Stimulated activated naive B cell treated with anti-CD40 and anti-IgM and Interleukin-4, amounts not matched to agents 10 μg/mL and 1 μg/mL and 100 μg/mL, for 72 hours (primary cell): ENCODE results near the gene FHIT.

ENCODE experiments used
- ATAC-seq, 2 donors: fragments of 150-1000 bp; cut with Tn5 transposase; replicated peaks; 2 replicates each; pipeline ENCODE4 v1.10.0; 2021; ENCODE audit warnings: moderate library complexity in 1 of 2
- DNase-seq: peaks from one replicate; pipeline ENCODE4 v3.0.0; 2021
- H3K27ac Mint-ChIP-seq: one replicate; pipeline ENCODE4 v1.8.0; 2022; ENCODE audit warnings: mild to moderate bottlenecking, mixed read lengths
- H3K27me3 Mint-ChIP-seq, 2 donors: one replicate each; pipeline ENCODE4 v1.8.0; 2022; ENCODE audit warnings: mixed read lengths in 2 of 2
- H3K36me3 Mint-ChIP-seq, 2 donors: one replicate each; pipeline ENCODE4 v1.8.0; 2022; ENCODE audit warnings: mixed read lengths in 2 of 2, mild to moderate bottlenecking in 1 of 2
- H3K4me1 Mint-ChIP-seq, 2 donors: one replicate each; pipeline ENCODE4 v1.8.0; 2022; ENCODE audit warnings: mixed read lengths in 2 of 2, mild to moderate bottlenecking in 1 of 2
- H3K4me3 Mint-ChIP-seq, 2 donors: one replicate each; pipeline ENCODE4 v1.8.0; 2022; ENCODE audit warnings: mild to moderate bottlenecking in 2 of 2, mixed read lengths in 2 of 2, moderate library complexity in 1 of 2
- H3K9me3 Mint-ChIP-seq, 2 donors: one replicate each; pipeline ENCODE4 v1.8.0; 2022; ENCODE audit warnings: mixed read lengths in 2 of 2, mild to moderate bottlenecking in 1 of 2

The FHIT gene

DNA sequence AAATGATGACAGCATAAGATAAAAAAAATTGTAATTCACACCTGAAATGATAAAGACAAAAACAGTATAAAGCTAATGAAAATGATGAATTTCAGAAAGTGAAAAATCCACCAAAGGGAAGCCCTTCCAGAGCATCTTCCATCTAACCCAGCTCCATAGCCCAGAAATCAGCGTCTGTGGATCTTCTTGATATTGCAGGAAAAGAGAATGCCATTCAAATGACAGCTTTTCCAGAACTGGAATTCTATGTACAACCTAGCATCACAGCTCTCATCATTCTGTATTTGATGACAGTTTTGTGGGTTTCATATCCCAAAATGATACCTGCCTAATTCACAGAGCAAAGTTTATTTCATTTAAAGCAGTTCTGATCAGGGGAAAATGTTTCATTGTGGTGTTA is 267.3 kb downstream of the FHIT start:
- H3K27ac Mint-ChIP-seq: no peak overlapping the region
- H3K36me3 Mint-ChIP-seq: peaks cover 7% of the 10 kb centered on the region in 2 donors
- H3K4me3 Mint-ChIP-seq: no peak overlapping the region
- DNase-seq (no peak), ATAC-seq (no peak)
- peaks cover 4 to 6% of the 10 kb centered on the region in 2 donors for H3K9me3 Mint-ChIP-seq
- peaks cover 0 to 7% of the 10 kb centered on the region in 2 donors for H3K4me1 Mint-ChIP-seq
- H3K27me3 Mint-ChIP-seq: no peaks in the 10 kb centered on the region

DNA sequence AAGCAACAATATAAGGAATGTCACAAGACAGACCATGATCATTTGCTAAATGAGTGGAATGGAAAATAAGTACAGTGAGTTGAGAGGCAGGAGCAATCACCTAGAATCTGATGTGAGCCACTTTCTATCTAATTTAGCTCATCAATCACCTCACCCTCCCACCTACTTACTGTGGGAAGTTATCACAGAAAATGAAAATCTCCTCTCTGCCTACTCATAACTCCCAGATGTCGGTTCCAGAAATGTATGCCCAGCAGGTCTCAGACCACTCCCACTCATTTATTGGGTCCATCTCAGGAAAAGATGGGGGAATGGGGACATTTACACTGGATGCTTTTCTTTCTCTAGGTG is 270.9 kb downstream of the FHIT start:
- Mint-ChIP-seq H3K4me3 (no peak overlapping the region), H3K27ac (no peak overlapping the region), H3K27me3 (no peaks in the 10 kb centered on the region), H3K9me3 (peaks cover 0 to 3% of the 10 kb centered on the region in 2 donors), H3K36me3 (peaks cover 8 to 13% of the 10 kb centered on the region in 2 donors), H3K4me1 (peaks cover 0 to 7% of the 10 kb centered on the region in 2 donors)
- ATAC-seq (no peak), DNase-seq (no peak)

DNA sequence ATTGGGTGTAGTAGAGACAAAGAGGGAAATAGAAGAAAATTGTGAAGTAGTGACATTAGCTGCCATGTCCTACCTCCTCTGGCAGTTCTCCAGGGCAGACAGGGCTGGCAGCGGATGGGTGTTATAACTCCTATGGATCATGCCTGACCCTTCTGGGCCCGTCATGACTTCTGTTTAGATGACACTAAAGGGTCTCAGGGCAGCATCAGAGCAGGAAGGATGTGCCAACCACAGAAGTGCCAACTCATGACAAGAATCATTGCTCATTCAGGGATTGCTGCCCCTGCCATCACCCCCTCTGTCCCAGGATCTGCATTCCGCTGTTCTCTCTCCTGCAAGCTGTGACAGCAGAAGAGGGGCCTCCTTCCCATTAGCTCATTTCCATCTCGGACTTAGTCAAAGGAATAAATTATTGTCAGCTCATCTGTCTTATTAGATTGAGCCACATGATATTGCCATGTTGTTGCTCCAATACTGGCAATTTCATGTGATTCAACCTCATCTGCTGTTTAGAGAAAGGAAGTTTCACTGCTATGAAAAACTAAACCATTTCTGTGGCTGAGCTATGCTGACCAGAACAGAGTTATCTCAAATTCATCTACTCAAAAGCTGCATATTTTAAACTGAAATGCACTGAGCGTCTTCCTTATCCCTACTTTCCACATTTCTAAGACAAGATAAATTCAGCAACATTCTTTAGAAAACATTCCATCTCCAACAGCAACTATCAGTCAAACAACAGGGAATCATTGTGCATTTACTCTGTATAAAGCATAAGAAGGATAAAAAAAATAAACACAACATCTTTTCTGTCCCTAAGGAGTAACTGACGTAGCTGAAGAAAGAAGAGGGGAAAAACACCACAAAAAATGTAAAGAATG is 271.6 kb downstream of the FHIT start:
- no peak overlapping the region for H3K4me3 Mint-ChIP-seq
- peaks cover 0 to 7% of the 10 kb centered on the region in 2 donors for H3K4me1 Mint-ChIP-seq
- H3K27me3 Mint-ChIP-seq: no peaks in the 10 kb centered on the region

DNA sequence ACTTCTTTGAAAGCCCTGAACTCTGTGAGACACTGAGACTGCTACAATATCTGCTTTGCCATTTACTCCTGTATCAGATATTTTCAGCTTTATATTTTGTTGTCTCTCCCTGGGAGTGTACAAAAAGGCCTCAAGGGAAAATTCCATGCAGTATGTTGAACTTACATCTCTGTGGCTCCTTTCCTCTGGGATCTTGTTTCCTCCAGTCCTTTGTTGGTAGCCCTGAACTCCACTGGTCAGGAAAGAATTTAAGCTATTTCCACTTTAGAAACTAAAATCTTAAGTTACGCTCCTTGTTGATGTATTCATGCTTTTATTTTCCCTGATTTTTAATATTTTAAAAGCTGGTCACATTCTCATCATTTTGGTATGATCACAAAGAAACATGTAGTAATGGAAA is 277.9 kb downstream of the FHIT start:
- peaks cover 16 to 19% of the 10 kb centered on the region in 2 donors for H3K36me3 Mint-ChIP-seq
- no peak for DNase-seq
- ATAC-seq: no peak
- H3K4me3 Mint-ChIP-seq: no peak overlapping the region
- no peaks in the 10 kb centered on the region for H3K27me3 Mint-ChIP-seq
- no peak overlapping the region for H3K27ac Mint-ChIP-seq
- H3K9me3 Mint-ChIP-seq: peaks cover 10 to 12% of the 10 kb centered on the region in 2 donors
- H3K4me1 Mint-ChIP-seq: no peaks in the 10 kb centered on the region

More for the DNA sequence above, 271.6 kb downstream of the FHIT start:
- H3K9me3 Mint-ChIP-seq: peaks cover 1 to 3% of the 10 kb centered on the region in 2 donors
- H3K27ac Mint-ChIP-seq: no peak overlapping the region
- DNase-seq (no peak), ATAC-seq (no peak)
- H3K36me3 Mint-ChIP-seq: peaks cover 4 to 13% of the 10 kb centered on the region in 2 donors

DNA sequence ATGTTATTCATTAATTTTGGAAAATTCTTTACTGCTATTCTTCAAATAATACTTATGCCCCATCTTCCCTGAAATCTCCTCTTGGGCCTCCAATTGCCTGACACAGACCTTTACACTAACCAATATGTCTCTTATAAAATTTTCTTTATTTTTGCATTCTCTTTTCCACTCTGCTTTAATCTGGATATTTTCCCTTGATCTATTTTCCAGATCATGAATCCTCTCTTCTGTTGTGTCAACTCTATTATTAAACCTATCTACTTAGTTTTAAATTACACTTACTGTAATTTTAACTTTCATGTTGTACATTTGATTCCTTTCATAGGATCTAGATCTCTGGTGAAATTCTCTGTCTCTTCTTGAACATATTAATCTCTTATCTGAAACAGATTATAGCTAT is 278.7 kb downstream of the FHIT start:
- H3K36me3 Mint-ChIP-seq: peaks cover 14% of the 10 kb centered on the region in 2 donors
- ATAC-seq (no peak), DNase-seq (no peak)
- H3K9me3 Mint-ChIP-seq: peaks cover 10 to 12% of the 10 kb centered on the region in 2 donors
- no peak overlapping the region for H3K4me3 Mint-ChIP-seq
- H3K27ac Mint-ChIP-seq: no peak overlapping the region
- H3K4me1 Mint-ChIP-seq: no peaks in the 10 kb centered on the region
- no peaks in the 10 kb centered on the region for H3K27me3 Mint-ChIP-seq

DNA sequence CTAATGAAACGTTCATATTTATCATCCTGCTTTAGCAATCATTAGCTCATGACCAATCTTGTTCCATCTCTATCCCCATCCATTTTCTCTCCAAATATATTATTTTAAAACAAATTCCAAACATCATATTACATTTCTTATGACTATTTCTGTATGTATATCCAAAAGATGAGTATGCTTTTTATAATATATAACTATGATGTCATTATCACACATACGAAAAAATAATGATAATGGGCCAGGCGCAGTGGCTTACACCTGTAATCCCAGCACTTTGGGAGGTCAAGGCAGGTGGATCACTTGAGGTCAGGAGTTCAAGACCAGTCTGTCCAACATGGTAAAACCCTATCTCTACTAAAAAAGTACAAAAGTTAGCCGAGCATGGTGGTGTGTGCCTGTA is 280.4 kb downstream of the FHIT start:
- Mint-ChIP-seq H3K4me3 (no peak overlapping the region), H3K27me3 (no peaks in the 10 kb centered on the region), H3K4me1 (no peaks in the 10 kb centered on the region), H3K9me3 (peaks cover 8 to 10% of the 10 kb centered on the region in 2 donors), H3K36me3 (peaks cover 11 to 14% of the 10 kb centered on the region in 2 donors), H3K27ac (no peak overlapping the region)
- ATAC-seq: no peak
- DNase-seq: no peak

DNA sequence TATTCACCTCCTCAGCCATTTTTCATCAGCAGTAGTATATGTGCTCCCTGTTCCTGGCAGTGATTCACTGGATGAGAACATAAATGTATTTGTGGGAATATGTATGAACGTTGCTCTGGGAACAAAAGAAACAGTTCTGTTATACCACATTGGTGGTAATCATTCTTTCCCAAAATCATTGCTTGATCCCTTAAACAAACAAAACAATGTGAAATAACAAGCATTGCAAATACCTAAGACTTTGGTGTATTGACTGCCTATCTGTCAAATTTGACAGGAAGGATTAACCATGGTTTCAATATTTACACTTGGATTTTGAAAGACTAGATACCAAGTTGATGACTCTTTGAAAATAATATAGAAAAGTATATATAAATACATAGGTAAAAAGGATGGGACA is 284.1 kb downstream of the FHIT start:
- no peak overlapping the region for H3K4me3 Mint-ChIP-seq
- H3K27me3 Mint-ChIP-seq: no peaks in the 10 kb centered on the region
- no peak for DNase-seq
- H3K27ac Mint-ChIP-seq: no peak overlapping the region
- no peaks in the 10 kb centered on the region for H3K4me1 Mint-ChIP-seq
- no peak for ATAC-seq
- peaks cover 2 to 6% of the 10 kb centered on the region in 2 donors for H3K36me3 Mint-ChIP-seq
- H3K9me3 Mint-ChIP-seq: peaks cover 8 to 22% of the 10 kb centered on the region in 2 donors

DNA sequence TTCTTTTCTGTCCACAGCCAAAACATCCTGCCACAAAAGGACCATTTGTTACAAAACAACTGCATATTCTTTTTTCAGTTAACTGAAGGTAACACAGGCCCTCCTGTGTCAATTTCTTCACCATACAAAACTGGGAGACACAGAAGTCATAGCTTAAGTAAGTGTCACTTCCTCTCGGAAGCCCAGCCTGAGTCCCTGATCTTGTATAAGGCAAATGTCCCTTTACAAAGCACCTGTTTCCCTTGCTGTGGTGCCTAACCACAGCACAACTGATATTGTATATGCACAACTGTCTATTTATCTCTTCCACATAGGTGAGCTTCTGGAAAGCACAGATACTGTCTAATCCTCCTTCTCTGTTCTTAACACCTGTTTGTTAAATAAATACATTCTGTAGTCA is 293.7 kb downstream of the FHIT start:
- ATAC-seq: no peak
- Mint-ChIP-seq H3K36me3 (peaks cover 8 to 10% of the 10 kb centered on the region in 2 donors), H3K27me3 (no peaks in the 10 kb centered on the region), H3K4me3 (no peak overlapping the region), H3K4me1 (no peaks in the 10 kb centered on the region), H3K27ac (no peak overlapping the region), H3K9me3 (peaks cover 19 to 25% of the 10 kb centered on the region in 2 donors)
- no peak for DNase-seq

DNA sequence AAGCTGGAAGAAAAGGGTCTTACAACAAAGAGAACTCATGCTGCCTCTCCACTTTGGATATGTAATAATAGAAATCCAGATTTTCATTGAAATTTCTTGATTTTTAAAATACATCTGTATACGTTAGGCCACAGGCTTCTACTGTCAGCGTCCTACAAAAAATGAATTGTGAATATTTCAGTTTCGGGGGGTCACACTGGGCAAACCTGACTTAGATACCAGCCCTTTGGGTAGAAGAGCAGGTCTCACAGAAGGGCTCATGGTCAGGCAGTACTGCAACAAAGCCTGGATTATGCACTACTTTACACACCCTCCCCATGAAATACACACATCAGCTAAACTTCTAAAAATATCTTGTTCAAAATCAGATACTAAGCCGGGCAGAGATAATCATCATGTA is 294.5 kb downstream of the FHIT start:
- ATAC-seq: no peak
- Mint-ChIP-seq H3K27me3 (no peaks in the 10 kb centered on the region), H3K36me3 (peaks cover 10 to 12% of the 10 kb centered on the region in 2 donors), H3K27ac (no peak overlapping the region), H3K9me3 (peaks cover 19 to 24% of the 10 kb centered on the region in 2 donors), H3K4me1 (no peaks in the 10 kb centered on the region), H3K4me3 (no peak overlapping the region)
- DNase-seq: no peak

DNA sequence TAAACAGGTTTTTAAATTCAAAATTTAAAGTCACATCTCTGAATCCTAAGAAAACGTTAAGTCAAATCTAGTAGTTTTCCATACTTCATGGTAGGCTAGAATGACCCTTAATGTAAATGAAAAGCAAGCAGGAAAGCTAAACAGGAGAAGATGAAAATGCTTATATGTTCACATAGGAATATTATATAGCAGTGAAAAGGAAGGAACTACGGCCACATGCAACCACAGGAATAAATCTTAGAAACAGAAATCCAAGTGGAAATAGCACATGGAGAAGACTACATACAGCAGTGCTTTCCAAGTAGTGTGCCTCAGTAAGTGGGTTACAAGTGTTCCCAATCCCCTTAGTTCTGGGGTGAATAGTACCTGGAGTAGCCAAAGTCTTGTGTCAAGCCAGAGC is 296.2 kb downstream of the FHIT start:
- Mint-ChIP-seq H3K27ac (no peak overlapping the region), H3K4me1 (no peaks in the 10 kb centered on the region), H3K27me3 (no peaks in the 10 kb centered on the region), H3K4me3 (no peak overlapping the region), H3K9me3 (peaks cover 18 to 19% of the 10 kb centered on the region in 2 donors), H3K36me3 (peaks cover 10 to 12% of the 10 kb centered on the region in 2 donors)
- ATAC-seq (no peak), DNase-seq (no peak)

DNA sequence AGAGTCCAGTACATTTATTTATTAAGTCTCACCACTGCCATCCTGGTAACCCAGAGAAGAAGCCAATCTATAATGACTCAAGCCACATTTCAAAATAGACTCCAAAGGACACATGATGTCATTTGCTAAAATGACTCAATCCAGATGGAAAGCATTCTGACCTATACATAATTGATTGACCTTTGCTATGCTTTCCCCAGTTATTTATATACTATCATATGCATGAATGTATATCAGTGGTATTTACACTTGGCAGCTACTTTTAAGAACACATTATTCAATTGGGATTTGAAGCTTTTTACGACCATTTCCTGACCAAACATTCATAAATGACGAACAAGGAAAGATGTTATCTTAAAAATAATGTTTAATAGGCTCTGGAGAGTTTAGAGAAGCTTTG is 297.2 kb downstream of the FHIT start:
- peaks cover 15 to 18% of the 10 kb centered on the region in 2 donors for H3K9me3 Mint-ChIP-seq
- ATAC-seq: peak; percentile 29 to 43
- peaks cover 10 to 12% of the 10 kb centered on the region in 2 donors for H3K36me3 Mint-ChIP-seq
- no peak overlapping the region for H3K4me3 Mint-ChIP-seq
- DNase-seq: no peak
- H3K27ac Mint-ChIP-seq: no peak overlapping the region
- no peaks in the 10 kb centered on the region for H3K27me3 Mint-ChIP-seq
- no peaks in the 10 kb centered on the region for H3K4me1 Mint-ChIP-seq

DNA sequence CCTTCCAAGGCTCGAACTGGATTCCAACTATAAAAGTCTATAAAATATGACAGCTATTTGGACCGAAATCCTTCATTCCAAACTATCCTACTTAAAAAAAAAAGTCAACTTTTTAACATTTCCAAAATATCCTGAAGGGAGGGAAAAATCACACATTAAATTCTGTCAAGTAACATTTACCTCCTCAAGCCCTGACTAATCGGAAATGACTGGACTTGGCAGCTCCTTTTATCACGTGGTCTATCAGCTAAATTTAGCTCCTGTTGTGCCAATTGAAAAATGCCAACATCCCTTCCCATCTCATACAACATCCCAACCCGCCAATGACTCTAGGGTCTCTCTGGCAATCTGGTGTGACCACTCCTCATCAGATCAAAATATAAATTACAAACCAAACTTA is 297.9 kb downstream of the FHIT start:
- Mint-ChIP-seq H3K4me3 (no peak overlapping the region), H3K4me1 (no peaks in the 10 kb centered on the region), H3K27me3 (no peaks in the 10 kb centered on the region), H3K36me3 (peaks cover 10 to 12% of the 10 kb centered on the region in 2 donors), H3K9me3 (peaks cover 15 to 18% of the 10 kb centered on the region in 2 donors), H3K27ac (no peak overlapping the region)
- DNase-seq (no peak), ATAC-seq (no peak)

DNA sequence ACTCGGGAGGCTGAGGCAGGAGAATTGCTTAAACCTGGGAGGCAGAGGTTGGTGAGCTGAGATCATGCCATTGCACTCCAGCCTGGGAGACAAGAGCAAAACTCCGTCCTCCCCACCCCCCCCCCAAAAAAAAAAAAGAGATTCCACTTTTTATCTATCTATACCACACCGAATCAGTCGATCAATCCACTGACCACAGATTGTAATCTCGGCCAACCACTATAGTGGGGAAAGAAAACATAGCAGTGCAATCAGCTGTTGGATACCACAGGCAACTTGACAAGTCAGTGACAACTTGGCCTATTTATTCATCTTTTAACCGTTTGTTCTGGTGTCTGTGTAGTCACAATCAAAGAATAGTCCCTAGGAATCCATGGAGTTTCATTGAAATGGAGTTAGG is 299.2 kb downstream of the FHIT start:
- H3K36me3 Mint-ChIP-seq: peaks cover 10 to 12% of the 10 kb centered on the region in 2 donors
- no peaks in the 10 kb centered on the region for H3K4me1 Mint-ChIP-seq
- H3K4me3 Mint-ChIP-seq: no peak overlapping the region
- no peaks in the 10 kb centered on the region for H3K27me3 Mint-ChIP-seq
- H3K27ac Mint-ChIP-seq: no peak overlapping the region
- DNase-seq: no peak
- peaks cover 15% of the 10 kb centered on the region in 2 donors for H3K9me3 Mint-ChIP-seq
- no peak for ATAC-seq

DNA sequence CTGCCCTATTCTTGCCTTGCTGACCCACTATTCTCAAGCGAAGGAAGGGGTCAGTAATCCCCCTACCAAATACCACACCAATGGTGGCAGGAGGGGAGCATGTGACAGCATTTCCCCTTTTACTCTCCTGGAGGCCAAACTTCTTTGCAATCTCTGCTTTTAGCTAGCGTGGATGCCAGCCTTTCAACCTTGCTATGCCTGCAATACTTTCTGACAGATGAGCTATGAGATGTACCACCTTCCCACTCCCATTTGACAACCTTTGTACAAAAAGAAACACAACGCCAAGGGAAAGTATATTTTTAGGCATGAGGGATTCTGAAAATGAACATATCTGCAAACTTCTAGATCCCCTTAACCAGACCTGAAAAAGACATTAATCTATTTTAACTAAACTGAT is 302.1 kb downstream of the FHIT start:
- H3K27me3 Mint-ChIP-seq: no peaks in the 10 kb centered on the region
- ATAC-seq: no peak
- peaks cover 4 to 5% of the 10 kb centered on the region in 2 donors for H3K36me3 Mint-ChIP-seq
- no peaks in the 10 kb centered on the region for H3K4me1 Mint-ChIP-seq
- H3K4me3 Mint-ChIP-seq: no peak overlapping the region
- no peak overlapping the region for H3K27ac Mint-ChIP-seq
- DNase-seq: no peak
- H3K9me3 Mint-ChIP-seq: peaks cover 0 to 1% of the 10 kb centered on the region in 2 donors

DNA sequence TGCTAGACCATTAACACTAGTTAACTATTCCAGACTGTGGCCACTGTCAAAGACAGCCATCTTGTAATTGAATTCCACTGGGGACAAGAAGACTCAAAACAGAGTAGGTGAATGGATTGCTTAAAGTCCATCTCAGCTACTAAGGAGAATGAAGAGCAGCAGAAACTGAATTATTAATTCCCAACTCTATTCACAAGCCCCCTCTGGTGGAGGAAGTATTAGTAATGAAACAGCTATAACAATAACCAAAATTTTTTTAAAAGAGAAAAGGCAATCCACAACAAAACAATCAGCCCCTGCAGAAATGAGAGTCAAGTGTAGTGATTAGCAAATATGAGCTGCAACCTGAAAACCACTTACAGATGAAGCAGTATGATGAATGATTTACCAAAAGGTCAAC is 302.8 kb downstream of the FHIT start:
- H3K27me3 Mint-ChIP-seq: no peaks in the 10 kb centered on the region
- H3K36me3 Mint-ChIP-seq: peaks cover 2 to 5% of the 10 kb centered on the region in 2 donors
- no peaks in the 10 kb centered on the region for H3K4me1 Mint-ChIP-seq
- peaks cover 0 to 1% of the 10 kb centered on the region in 2 donors for H3K9me3 Mint-ChIP-seq
- no peak for DNase-seq
- no peak overlapping the region for H3K4me3 Mint-ChIP-seq
- H3K27ac Mint-ChIP-seq: no peak overlapping the region
- no peak for ATAC-seq
